ENCODE measurements around the gene NRXN3.

GRCh38 chr14:79432640-79433039 is 1262.5 kb downstream of the NRXN3 start:
- TF ChIP-seq CTCF (IDR thresholded peaks at IDR 0.05 in 4 of 5, conservative IDR thresholded peaks at IDR 0.05 in 1 of 5) (no peak), POLR2A (IDR thresholded peaks at IDR 0.05) (no peak)
